B cell (primary cell): ENCODE measurements around the gene NCOR1.

Experiments used
- EZH2 ChIP-seq: IDR thresholded peaks from 2 replicates; pipeline ENCODE4 v1.6.1; 2012; ENCODE audit warnings: borderline replicate concordance, low read depth, mild to moderate bottlenecking, moderate library complexity, low read length; ENCODE audit not compliant: insufficient read depth, poor library complexity, severe bottlenecking
- TF ChIP-seq, protein P1 (sequence below): fragments of 200-600 bp; IDR thresholded peaks from one replicate; pipeline ENCODE4 v1.8.0; 2022; ENCODE audit warnings: antibody characterized with exemption, mild to moderate bottlenecking

DNA sequence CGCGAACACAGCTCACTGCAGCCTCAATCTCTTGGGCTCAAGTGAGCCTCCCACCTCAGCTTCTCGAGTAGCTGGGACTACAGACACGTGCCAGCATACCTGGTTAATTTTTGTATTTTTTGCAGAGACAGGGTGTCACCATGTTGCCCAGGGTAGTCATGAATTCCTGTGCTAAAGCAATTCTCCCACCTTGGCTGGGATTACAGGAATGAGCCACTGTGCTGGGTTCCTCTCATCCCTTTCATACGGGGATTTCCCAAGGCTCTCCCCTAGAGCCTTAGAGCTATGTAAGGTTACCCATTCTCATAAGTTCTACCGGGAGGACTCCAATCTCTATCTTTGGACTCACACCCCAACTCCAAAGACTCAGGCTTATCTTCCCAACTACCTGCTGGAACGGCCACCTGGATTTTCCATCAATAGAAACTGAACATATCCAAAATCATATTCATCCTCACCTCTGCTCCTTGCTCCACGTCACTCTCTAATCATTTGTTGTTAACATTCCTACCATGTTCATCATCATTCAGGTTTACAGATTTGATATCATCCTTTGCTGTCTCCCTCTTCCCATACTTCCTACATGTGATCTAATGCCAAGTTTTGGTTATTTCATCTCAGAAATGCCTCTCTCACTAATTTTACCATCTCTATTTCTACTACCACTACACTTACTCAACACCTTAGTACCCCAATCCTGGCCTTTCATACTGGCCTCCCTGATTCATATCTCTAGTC lies 92.5 kb downstream of the NCOR1 start:
- TF ChIP-seq, protein P1, sequence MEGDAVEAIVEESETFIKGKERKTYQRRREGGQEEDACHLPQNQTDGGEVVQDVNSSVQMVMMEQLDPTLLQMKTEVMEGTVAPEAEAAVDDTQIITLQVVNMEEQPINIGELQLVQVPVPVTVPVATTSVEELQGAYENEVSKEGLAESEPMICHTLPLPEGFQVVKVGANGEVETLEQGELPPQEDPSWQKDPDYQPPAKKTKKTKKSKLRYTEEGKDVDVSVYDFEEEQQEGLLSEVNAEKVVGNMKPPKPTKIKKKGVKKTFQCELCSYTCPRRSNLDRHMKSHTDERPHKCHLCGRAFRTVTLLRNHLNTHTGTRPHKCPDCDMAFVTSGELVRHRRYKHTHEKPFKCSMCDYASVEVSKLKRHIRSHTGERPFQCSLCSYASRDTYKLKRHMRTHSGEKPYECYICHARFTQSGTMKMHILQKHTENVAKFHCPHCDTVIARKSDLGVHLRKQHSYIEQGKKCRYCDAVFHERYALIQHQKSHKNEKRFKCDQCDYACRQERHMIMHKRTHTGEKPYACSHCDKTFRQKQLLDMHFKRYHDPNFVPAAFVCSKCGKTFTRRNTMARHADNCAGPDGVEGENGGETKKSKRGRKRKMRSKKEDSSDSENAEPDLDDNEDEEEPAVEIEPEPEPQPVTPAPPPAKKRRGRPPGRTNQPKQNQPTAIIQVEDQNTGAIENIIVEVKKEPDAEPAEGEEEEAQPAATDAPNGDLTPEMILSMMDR, result no peak
- no peak for TF ChIP-seq EZH2
